ENCODE results near the gene ARHGAP24. TPM values are rescaled to one million over a fixed set of nuclear protein-coding genes. Genes with fewer than 3 reads are reported as not detected.

ARHGAP24 gene
- total RNA-seq, 2 experiments from 2014 or later: not detected

DNA sequence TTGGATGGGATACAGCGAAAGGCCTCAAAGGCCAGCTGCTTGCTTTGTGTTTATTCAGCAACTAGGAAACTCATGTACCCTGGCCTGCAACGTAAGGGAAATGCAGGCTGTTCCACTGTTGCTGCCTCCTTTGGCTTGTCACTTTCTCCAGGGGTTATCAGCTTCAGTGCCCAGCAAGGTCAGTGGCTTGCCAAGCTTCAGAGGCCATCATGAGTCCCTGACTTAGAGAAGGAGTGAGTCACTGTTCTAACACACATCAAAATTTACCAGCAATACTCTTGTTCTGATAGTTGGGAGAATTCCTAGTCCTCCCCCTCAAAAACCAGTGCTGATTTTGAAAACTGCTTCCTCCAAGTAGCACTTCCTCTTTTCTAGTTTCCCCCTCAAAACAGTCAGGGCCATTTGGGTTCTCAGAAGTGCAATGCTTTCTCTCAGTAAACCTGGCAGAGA, 250.8 kb downstream of the ARHGAP24 start:
- POLR2A ChIA-PET: no interaction called here

DNA sequence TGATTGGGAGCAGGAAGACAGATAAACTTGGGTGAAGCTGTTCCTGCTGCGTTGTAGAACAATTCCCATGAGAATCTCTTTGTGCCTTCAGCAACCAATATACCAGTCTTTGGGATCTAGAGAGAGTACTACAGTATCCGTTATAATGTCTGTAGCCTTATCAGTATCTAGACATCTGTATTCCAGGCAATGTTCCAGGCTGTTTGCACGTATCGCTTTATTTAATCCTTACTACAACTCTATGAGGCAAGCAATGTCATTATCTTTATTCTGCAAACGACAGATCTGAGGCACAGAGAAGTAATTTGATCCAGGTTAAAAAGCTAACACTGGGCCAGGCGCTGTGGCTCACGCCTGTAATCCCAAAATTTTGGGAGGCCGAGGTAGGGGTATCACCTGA, 251.6 kb downstream of the ARHGAP24 start:
- ChIA-PET CTCF (no interaction called here), POLR2A (no interaction called here)

More for the DNA sequence above, 250.8 kb downstream of the ARHGAP24 start:
- CTCF ChIA-PET: no interaction called here

DNA sequence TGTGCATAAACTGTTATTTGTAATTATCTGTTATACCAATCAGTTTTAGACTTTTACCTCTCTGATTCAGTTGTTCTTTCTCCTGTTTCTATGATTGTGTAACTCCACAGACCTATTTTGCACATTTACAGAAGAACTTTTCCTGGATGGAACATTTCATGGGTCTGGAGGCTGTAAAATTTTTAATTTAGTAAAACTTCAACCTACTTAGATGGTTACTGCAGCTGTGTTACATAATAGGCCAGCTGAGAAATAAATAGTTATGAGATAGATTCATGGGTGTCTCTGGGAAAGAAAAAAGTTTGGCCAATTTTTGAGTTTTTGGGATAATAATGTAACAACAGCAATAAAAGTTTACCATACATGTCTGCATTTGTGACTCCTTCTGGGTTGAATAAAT, 253.5 kb downstream of the ARHGAP24 start:
- ChIA-PET CTCF (no interaction called here), POLR2A (no interaction called here)

DNA sequence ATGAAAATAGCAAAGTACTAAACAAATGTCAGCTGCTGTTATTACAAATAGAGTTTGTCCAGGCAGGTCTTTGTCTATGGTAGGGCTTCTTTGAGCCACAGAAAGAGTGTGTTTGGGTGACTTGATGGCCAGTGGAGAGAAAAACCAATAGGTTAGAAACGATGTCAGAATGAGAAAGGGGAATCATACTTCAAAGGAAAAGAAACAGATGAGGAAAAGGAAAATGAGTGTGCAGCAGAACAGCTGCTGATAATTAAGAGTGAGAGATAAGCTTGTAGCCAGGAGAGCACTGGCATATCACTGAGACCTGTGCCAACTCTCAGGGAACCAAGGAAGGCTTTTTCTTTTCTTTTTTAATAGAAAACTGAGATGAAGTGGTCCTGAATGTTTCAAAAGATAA, 257.2 kb downstream of the ARHGAP24 start:
- ChIA-PET CTCF (no interaction called here), POLR2A (no interaction called here)

DNA sequence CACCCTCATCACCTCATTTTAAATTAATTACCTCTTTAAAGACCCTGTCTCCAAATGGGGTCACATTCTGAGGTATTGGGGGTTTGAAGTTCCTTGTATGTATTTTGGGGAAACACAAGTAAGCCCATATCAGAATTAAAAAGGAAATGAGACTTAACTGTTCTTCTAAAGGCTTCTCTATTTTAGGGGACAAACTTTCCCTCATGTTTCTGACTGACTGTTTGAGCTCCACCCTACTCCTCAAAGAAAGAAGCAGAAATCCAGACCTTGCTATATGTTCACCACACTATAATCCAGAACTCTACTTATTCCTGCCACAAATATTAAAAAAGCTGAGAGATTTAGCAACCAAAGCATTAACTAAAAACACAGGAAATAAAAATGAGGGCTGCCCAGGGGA, 258.8 kb downstream of the ARHGAP24 start:
- ChIA-PET CTCF (no interaction called here), POLR2A (no interaction called here)

DNA sequence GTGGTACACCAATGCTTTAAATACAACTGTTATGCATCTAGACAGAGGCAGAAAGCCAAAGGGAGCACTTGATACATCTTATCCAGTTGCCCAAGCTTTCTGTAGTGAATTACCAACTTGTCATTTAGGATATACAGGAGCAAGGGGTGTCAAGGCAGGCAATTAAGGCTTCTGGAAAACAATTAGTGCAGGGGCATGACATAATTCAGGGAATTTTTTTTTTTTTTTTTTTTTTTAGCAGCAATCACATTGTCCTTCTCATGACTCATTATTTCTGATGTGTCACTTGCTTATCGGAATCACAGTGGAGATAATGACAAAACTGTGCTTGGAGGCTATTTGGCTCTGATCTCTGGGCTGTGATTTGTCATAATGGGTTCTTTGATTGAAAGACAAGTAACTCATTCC, 259.5 kb downstream of the ARHGAP24 start:
- ChIA-PET POLR2A (no interaction called here), CTCF (no interaction called here)

DNA sequence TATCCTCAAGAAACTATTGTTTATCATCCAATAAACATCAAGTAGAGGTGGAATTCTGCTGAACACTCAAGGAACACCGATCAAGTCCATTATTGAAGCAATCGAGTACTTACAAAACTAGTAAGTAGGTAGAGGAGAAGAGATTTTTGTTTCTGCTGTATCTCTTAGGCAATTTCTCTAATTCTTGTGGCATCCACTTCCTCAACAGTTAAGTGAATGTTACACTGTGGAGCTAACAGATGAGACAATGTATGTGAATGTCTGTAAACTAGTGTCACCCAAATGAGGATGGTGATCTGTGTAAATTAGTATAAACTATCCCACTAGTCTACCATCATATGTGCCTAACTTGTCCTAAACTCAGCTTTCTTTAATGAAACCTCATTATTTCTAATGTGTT, 261.6 kb downstream of the ARHGAP24 start:
- CTCF ChIA-PET: no interaction called here
- POLR2A ChIA-PET: no interaction called here

DNA sequence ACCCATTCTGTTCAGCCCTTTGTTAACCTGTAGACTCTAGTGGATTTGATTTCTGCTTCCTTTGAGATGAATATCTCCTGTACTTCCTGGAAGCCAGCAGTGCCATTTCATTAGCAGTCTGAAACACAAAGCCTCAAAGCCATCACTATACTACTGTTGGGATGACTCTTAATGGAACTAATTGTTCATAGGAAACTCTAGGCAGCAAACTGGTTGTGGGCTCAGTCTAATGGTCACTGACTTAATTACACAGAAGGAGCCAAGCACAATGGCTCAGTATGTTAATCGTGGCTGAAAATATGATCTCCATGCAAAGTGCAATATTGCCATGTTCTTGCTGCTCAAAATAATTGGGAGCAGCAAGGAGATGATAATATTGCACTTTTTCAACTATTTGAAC, 262.3 kb downstream of the ARHGAP24 start:
- POLR2A ChIA-PET: no interaction called here
- CTCF ChIA-PET: no interaction called here

DNA sequence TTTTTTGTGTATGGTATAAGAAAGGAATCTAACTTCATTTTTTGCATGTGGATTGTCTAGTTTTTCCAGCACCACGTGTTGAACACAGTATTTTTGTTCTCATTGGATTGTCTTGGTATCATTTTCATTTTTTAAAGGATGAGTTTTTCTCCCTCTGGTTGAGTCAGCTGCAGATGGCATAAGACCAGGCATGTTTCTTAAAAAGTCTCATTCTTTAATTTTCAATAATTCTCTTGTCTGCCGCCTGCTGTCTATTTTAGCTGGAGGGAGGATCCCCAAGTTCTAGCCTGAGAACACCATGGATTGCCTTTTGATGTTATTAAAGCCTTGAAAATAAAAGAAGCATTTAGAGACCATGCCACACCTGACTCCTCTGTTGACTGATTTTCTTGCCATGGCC, 263.8 kb downstream of the ARHGAP24 start:
- ChIA-PET POLR2A (no interaction called here), CTCF (no interaction called here)

DNA sequence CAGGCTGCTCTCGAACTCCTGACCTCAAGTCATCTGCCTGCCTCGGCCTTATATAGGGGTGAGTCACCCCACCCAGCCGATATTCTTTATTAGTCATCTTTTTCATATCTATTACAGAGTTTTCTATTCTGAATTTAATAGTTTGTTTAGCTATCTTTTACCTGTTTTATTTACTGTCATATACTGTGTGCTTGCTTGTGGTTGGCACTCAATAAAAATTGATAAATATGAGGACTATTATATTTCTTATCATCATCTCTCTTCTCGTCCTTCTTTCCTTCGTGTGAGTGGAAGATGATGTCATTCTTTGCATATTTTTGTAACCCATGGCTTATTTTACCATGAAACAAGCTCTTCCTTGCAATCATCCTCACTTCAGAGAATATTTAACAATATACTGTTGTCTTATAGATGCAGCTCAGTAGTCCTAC, 265.5 kb downstream of the ARHGAP24 start:
- CTCF ChIA-PET: no interaction called here
- POLR2A ChIA-PET: no interaction called here

DNA sequence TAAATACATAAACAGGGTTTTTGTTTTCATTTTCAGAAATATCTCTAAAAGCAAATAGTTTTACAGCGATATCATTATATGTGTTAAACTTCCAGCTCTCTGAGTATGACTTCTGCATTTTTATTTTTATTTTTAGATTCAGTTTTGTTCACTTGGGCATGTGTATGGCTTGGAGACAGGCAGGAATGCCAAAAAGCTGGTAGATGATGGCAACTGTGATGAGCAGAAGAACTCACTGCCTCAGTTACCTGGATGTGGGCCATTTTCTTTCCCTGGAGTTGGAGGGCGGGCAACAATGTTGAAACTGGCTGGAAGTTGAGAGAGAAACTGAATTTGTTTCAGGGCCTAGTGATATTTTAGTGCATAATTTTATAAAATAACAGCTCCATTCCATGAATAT, 266.4 kb downstream of the ARHGAP24 start:
- ChIA-PET CTCF (no interaction called here), POLR2A (no interaction called here)

DNA sequence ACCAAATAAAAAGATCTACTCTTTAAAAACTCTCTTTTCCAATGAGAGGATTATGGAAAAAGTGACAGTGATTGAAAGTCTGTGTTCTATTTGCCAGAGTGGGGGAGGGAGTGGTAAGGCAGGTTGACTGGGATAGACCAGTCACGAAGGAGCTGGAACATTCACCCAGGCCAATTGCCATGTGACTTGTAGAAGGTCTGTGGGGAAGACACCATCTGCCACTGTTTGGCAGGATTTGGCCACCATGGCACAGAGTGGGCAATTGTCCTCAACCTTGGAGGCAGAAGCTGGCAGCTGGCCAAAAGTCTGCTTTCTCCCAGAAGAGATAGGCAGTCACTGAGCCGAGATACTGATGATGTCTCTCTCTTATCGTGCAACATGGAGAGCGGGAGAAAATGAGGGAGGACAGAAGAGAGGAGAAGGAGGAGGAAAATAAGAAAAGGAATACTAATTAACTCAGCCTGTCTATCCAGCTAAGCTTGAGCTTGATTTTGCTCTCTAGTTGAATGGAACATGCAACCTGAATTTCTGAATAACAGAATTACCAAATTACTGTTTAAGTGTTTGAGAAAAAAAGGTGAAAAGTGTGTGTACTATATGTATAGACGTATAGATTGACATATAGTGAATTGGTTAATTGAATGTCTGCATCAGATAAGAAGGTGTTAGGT, 267.1 kb downstream of the ARHGAP24 start:
- CTCF ChIA-PET: no interaction called here
- POLR2A ChIA-PET: no interaction called here

DNA sequence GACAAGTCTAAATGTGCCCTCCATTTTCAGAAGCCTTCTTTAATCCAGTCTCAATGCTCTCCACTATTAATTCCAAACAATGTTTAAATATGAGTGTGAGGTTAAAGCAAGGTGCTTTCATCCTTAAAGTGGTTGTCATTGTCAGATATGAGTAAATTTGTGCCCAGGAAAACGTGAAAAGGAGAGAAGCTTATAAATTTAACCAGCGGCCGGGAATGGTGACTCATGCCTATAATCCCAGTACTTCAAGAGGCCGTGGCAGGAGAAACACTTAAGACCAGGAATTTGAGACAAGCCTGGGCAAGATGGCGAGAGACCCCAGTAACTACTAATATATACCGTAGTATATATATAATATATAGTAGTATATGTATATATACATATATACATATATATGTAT, 270.0 kb downstream of the ARHGAP24 start:
- CTCF ChIA-PET: no interaction called here

DNA sequence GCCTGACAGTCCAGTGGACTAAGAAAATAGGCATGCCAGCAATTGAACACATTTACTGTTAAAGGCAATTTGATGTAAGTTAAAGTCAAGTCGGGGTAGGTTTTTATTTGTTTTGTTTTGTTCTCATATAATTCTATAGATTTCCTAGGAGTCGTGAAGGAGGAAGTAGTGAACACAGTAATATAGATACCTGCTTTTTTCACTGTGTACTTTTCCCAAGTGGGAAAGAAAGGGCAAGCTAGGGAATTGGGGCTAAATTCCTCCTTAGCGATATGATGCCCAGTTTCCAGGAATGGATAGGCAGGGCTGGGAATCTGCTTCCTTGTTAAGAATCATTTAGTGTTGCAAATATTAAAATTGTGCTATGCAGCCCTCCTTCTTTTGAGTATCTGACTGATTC, 271.0 kb downstream of the ARHGAP24 start:
- CTCF ChIA-PET: no interaction called here
- POLR2A ChIA-PET: no interaction called here

More for the DNA sequence above, 270.0 kb downstream of the ARHGAP24 start:
- POLR2A ChIA-PET: no interaction called here

DNA sequence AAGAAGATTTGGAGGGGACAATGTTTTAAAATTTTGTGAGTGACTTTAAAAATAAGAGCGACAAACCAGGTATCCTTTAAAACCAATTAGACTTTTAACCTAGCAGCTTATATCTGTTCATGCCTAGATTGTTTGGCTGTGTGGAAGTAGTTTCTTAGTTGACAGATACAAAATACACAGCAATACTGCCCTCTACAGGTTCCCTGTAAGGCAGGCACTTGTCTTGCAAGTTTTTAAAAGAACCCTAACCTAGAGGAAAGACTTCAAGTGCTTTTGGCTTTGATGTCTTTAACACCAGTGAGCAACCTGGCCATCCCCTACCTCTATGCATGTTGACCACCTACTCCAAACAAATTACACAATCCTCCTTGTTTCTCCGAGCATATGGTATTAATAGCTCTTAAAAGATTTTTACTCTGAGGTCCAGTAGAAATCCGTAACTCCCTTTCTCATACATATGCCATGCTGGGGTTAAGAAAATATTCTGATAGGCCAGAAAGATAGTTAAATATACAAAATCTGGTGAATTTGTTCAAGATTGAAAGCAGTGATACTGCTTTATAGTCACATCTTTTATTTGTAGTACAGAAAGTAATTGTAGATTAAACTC, 273.0 kb downstream of the ARHGAP24 start:
- ChIA-PET CTCF (no interaction called here), POLR2A (no interaction called here)

DNA sequence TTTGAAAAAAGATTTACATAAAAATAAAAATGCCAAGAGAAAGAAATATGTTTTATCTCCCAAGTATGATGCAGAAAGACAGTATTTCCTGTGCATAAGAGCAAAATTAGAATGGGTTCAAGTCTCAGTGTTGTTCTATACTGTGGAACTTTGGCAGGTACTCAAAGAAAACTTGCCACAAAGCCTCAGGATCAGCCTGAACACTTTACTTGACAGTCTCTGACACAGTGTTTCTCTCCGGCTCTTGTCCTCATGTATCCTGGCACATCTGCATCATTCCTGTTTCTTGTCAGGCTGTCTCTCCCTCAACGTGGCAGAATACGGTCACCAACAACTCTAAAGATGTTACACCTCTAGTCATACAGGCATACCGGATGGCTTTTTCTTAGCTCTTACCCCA, 273.7 kb downstream of the ARHGAP24 start:
- CTCF ChIA-PET: no interaction called here

DNA sequence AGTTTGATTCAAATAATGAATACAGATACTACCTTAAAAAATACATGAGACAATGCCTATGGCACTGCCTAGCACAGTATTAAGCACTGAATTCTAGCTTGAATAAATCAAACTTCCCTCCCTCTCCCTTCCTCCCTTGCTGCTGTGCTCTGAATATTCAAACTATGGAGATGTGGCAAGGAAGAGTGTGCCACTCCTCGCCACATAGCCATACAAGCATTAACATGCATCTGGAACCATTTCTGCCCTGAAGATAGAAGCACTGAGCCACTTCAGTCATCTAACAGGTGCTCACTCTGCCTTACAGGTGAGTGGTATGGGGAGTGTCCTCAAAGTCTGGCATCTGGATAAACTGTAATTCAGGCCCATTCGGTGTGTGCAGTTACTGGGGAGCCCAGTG, 276.9 kb downstream of the ARHGAP24 start:
- ChIA-PET POLR2A (no interaction called here), CTCF (no interaction called here)

More for the DNA sequence above, 273.7 kb downstream of the ARHGAP24 start:
- POLR2A ChIA-PET: no interaction called here

DNA sequence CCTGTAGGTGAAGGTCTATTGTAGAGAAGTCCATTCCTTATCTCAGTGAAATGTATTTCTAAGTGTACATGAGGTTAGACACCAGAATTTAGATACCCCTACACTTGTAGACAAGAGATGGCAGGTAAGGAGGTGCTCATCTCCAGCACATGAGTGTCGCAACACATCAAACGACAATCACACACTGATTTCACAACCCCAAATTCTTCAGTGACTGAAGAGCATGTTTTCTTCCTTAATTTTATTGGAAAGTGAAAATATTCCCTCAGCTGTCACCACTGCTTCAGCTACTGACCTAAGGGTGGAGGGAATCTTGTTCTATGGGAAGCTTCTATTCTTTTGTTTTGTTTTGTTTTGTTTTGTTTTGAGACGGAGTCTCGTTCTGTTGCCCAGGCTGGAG, 280.3 kb downstream of the ARHGAP24 start:
- ChIA-PET POLR2A (no interaction called here), CTCF (no interaction called here)

DNA sequence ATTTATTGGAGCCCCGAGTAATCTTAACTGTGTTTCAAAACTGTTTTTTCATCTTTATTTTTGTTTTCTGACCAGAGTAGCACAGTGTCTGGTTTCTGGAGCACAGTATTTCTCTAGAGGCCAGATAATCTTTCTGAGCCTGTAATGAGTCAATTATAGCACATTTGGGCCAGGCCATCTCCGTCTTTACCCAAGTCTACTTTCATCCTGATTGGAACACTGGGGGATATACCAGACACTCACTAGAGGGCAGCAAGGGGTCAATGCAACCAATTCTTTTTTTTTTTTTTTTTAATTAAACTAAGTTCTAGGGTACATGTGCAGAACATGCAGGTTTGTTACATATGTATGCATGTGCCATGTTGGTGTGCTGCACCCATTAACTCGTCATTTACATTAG, 282.0 kb downstream of the ARHGAP24 start:
- ChIA-PET POLR2A (no interaction called here), CTCF (no interaction called here)

DNA sequence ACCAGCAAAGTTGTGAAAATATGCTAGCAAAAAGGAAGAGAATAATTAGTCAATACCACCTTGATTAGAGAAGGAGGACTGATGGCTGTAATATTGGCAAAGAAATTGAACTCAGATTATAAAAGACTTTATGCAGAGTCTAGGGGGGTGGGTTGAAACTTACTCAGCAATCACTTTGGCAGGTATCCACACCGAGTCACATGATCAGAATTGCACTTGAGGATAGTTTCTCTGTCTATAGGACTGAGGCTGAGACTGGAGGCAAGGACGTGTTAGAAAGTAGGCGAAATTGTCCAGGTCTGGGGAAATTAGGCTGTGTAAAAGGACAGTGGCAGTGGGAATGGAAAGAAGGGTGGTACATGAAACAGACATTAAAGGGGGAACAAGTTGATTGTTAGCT, 284.4 kb downstream of the ARHGAP24 start:
- POLR2A ChIA-PET: no interaction called here

DNA sequence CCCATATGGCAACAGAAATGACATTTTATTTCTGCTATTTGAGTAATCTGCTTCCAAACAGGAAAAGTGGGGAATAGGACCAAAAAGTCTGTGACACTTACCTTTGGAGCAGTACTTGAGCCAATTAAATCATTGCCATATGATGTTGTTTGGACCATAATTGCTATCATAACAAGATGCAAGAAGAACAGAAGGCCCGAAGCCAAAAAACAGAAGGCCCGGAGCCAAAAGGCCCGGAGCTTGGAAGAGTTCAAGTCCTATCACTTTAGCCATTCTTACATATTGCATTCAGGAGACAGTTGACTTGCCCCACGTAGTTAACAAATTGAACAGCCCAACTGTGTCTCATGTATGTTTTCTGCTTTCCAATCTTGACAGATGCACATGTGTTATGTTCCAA, 285.6 kb downstream of the ARHGAP24 start:
- ChIA-PET CTCF (no interaction called here), POLR2A (no interaction called here)

More for the DNA sequence above, 284.4 kb downstream of the ARHGAP24 start:
- CTCF ChIA-PET: no interaction called here

DNA sequence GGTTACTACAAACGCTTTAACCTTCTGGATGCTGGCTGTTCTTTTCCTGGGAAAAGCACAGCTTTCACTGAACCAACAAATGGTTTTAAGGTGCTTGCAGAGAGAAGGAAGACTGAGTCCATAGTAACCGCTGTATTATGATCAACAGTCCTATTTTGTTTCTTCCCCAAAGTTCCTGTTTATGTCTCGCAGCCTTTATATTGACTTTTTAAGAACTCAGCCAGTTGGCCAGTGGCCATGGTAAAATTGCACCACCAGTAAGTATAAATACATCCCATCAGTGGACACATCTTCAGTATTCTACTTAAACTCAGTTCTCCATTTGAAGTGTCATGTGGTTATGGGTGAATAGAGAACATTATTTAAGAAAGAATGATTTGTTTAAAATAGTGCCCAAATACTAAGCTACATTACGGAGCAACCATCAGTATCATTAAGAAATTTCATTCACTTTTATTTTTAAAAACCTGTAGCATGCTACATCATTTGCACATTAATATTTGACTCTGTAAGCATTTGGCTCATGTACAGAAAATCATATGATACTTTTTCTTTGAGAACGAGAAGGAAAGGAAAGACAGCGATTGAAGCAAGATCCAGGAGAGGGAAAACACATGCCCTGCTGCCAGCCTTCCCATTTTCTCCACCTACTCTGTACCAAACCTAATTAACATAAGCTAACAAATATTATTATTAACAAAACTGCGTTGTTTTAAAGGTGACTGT, 287.0 kb downstream of the ARHGAP24 start:
- CTCF ChIA-PET: no interaction called here

More for the DNA sequence above, 287.0 kb downstream of the ARHGAP24 start:
- POLR2A ChIA-PET: no interaction called here

All from activated CD8-positive, alpha-beta memory T cell treated with anti-CD3 and anti-CD28 coated beads for 36 hours (primary cell).